Tibial artery (tissue), 4 donors: ENCODE results near the gene CAPZB.

ENCODE experiments used
- DNase-seq, 2 donors: peaks; one replicate each; pipeline ENCODE4 v3.0.0-alpha.2; 2019
- H3K27ac ChIP-seq, 2 donors: fragments of 200-600 bp; sonication (generic) in 1 of 2; 1 replicate in 1 of 2; 2 replicates in 1 of 2; pipeline ENCODE4 v1.5.1; 2018 to 2019; ENCODE audit warnings: mild to moderate bottlenecking in 1 of 2
- H3K27me3 ChIP-seq, 2 donors: fragments of 200-600 bp; sonication (generic) in 1 of 2; one replicate each; pipeline versions ENCODE4 v1.5.1 to v1.6.0; 2016 to 2019
- H3K36me3 ChIP-seq, 3 donors: fragments of 200-600 bp; sonication (generic) in 2 of 3; one replicate each; pipeline ENCODE4 v1.5.1; 2016 to 2019; ENCODE audit warnings: mild to moderate bottlenecking in 2 of 3
- H3K4me1 ChIP-seq, 4 donors: fragments of 200-600 bp; sonication (generic) in 2 of 4; 1 replicate in 3 of 4; 2 replicates in 1 of 4; pipeline ENCODE4 v1.5.1; 2016 to 2019
- H3K4me3 ChIP-seq, 2 donors: fragments of 200-600 bp; sonication (generic) in 1 of 2; 1 replicate in 1 of 2; 2 replicates in 1 of 2; pipeline ENCODE4 v1.5.1; 2018 to 2019; ENCODE audit warnings: mild to moderate bottlenecking in 2 of 2
- H3K9me3 ChIP-seq, 3 donors: fragments of 200-600 bp; sonication (generic) in 1 of 3; one replicate each; pipeline ENCODE4 v1.5.1; 2016 to 2019
- intact Hi-C: fragments of 100-400 bp; cut with DNase I; formaldehyde crosslinking; loops from one replicate; pipeline ENCODE4 v1.15.0; 2023; ENCODE audit warnings: low total_unique reads
- TF ChIP-seq, protein P1 (sequence below), 2 experiments: fragments of 200-600 bp in 1 of 2; fragments of 450-650 bp in 1 of 2; IDR thresholded peaks; one replicate each; pipeline ENCODE4 v1.5.1; 2017 to 2019; ENCODE audit warnings: antibody characterized with exemption in 2 of 2, mild to moderate bottlenecking in 1 of 2, moderate library complexity in 1 of 2

Gene CAPZB

DNA sequence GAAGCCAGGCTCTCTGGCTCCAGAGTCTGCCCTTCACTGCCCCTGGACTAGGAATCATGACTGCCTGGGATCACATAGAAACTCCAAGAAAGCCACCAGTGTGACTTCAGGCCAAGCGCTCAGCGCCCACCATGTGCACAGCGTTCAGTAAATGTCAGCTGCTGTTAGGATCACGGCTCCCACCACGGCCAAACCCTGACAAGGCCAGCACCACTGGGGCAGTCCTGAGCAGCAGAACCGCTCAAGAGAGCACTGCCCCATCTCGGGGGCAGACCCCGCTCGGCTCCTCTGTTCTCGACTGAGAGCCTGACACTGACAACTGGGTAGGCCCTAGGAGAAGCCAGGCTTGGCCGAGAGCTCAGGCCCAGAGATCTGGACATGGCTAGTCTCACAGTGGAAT is 10.0 kb downstream of the CAPZB start:
- Histone ChIP-seq H3K9me3 (no peaks in the 10 kb centered on the region), H3K4me1 (peaks cover 3 to 88% (median 59%) of the 10 kb centered on the region in 4 donors), H3K27me3 (no peaks in the 10 kb centered on the region), H3K36me3 (peaks cover 0 to 13% (median 5%) of the 10 kb centered on the region in 3 donors), H3K27ac (peak overlapping the region in 1 of 2 donors; percentile 3), H3K4me3 (no peak overlapping the region)
- intact Hi-C loops, result no loop called here
- no peak for DNase-seq
- TF ChIP-seq, protein P1, sequence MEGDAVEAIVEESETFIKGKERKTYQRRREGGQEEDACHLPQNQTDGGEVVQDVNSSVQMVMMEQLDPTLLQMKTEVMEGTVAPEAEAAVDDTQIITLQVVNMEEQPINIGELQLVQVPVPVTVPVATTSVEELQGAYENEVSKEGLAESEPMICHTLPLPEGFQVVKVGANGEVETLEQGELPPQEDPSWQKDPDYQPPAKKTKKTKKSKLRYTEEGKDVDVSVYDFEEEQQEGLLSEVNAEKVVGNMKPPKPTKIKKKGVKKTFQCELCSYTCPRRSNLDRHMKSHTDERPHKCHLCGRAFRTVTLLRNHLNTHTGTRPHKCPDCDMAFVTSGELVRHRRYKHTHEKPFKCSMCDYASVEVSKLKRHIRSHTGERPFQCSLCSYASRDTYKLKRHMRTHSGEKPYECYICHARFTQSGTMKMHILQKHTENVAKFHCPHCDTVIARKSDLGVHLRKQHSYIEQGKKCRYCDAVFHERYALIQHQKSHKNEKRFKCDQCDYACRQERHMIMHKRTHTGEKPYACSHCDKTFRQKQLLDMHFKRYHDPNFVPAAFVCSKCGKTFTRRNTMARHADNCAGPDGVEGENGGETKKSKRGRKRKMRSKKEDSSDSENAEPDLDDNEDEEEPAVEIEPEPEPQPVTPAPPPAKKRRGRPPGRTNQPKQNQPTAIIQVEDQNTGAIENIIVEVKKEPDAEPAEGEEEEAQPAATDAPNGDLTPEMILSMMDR (IDR thresholded peaks at IDR 0.05), result no peak

DNA sequence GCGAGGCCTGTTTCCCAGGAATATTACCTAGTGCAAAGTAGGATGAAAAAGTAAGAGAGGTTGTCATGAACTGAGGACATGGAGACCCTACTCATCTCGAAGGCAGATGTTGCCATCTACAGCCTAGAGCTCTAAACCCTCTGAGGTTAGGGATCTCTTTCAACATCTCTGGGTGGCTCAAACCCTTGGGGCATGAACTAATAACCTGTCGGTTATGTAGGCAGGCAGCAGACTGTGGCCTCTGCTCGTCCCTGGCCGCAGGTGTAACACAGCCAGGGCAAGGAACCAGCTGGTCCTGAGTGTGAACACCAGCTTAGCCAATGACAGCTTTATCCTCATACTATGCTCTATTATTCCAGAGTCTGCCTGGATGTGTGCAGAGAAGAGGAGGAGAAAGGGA is 13.2 kb downstream of the CAPZB start:
- H3K36me3 ChIP-seq, result peaks cover 0 to 10% (median 5%) of the 10 kb centered on the region in 3 donors
- intact Hi-C loops, result no loop called here
- no peak overlapping the region for H3K27ac ChIP-seq
- no peak overlapping the region for H3K4me3 ChIP-seq
- peaks cover 3 to 88% (median 56%) of the 10 kb centered on the region in 4 donors for H3K4me1 ChIP-seq
- no peak for DNase-seq
- H3K9me3 ChIP-seq, result no peaks in the 10 kb centered on the region
- TF ChIP-seq, protein P1 (IDR thresholded peaks at IDR 0.05), result no peak
- H3K27me3 ChIP-seq, result no peaks in the 10 kb centered on the region

DNA sequence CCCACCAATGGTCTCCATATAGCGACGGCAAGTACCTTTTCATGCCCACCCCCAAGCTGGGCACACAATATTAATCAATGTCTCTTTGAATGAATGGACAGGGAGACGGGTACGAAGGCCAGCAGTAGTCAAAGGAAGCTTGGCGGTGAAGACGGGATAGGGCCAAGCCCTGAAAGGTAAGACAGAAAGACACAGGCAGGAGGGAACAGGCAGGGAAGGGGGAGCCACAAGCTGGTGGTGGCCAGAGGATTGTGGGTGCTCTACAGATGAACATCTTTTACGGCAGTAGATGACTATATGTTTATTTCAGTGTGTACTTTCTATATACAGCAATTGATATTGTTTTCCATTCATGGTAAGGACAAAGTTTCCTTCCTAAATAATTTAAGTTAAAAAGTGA is 16.3 kb downstream of the CAPZB start:
- Histone ChIP-seq H3K27ac (peak overlapping the region; percentile 46 to 52), H3K27me3 (no peaks in the 10 kb centered on the region), H3K4me3 (no peak overlapping the region), H3K9me3 (no peaks in the 10 kb centered on the region), H3K4me1 (peaks cover 0 to 83% (median 52%) of the 10 kb centered on the region in 4 donors), H3K36me3 (peaks cover 0 to 6% (median 5%) of the 10 kb centered on the region in 3 donors)
- no peak for DNase-seq
- TF ChIP-seq, protein P1 (IDR thresholded peaks at IDR 0.05), result no peak
- intact Hi-C loops, result no loop called here

DNA sequence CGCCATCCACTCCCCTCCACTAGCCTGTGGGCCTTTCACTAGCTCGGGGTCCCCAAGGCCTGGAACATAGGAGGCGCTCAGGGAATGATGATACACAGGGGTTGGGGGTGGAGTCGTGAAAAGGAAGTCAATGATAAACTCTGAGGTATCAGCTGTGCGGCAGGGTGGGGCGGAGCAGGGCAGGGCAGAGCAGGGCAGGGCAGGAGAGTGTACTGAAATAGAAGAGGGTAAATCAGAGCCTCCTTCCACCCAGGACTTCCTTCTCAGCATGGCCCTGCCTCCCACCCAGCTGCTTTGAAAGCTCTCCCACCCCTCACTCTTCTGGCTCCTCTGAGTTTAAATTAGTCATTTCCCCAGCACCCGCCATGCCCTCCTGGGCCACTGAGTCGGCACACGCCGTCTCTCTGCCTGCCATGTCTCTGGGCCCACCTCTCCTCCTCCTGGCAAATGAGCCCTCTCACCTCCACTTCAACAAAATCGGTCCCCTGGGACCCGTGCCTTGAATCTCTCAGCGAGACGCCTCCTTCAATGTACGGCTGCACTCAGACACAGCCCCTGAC is 16.9 kb downstream of the CAPZB start:
- intact Hi-C loops, result no loop called here
- Histone ChIP-seq H3K4me3 (no peak overlapping the region), H3K27ac (peak overlapping the region; percentile 46 to 52), H3K4me1 (peaks cover 0 to 82% (median 52%) of the 10 kb centered on the region in 4 donors), H3K36me3 (peaks cover 0 to 6% (median 5%) of the 10 kb centered on the region in 3 donors), H3K9me3 (no peaks in the 10 kb centered on the region), H3K27me3 (no peaks in the 10 kb centered on the region)
- TF ChIP-seq, protein P1 (IDR thresholded peaks at IDR 0.05), result no peak
- no peak for DNase-seq

DNA sequence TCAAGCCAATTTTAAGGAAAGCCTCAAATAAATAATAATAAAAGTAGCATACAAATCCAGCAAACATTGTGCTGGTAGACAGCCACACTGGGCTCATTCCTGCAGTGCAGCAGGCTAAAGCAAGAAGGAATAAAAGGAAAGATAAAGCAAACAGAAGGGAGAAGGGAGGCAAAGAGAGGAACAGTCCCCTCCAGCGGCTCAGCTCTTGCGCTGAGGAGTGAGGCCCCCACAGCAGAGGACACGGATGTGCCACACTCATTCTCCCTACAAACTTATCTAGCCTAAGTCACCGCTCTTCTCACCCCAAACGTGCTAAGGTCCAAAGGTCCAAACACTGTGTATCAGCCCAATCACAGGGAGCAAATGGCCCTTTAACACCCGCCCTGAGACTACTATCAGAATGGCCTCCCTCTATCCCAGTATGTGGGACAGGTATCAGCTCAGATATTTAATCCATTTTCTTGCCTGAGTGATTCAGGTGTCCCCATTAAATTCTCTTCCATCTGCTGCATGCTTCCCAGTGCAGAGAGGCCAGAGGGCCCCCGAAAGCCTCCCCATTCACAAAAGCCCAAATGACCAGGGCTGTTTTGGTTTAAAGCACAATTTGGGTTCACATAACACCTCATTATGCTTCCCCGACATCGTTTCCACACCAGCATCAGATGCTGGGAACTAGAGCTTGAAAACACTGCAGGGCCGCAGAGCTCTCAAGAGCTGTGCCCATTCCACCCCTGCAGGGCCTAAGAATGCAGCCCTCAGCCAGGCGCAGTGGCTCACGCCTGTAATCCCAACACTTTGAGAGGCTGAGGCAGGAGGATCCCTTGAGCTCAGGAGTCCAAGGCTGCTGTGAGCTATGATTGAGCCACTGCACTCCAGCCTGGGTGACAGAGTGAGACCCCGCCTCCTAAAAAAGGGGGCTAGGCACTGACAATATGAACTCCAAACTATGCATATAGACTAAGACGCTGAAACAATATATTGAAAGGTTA is 17.8 kb downstream of the CAPZB start:
- peak overlapping the region; percentile 6 to 52 for H3K27ac ChIP-seq
- H3K27me3 ChIP-seq, result no peaks in the 10 kb centered on the region
- H3K4me3 ChIP-seq, result no peak overlapping the region
- no peak for DNase-seq
- intact Hi-C loops, result no loop called here
- H3K9me3 ChIP-seq, result no peaks in the 10 kb centered on the region
- H3K4me1 ChIP-seq, result peaks cover 0 to 85% (median 55%) of the 10 kb centered on the region in 4 donors
- TF ChIP-seq, protein P1 (IDR thresholded peaks at IDR 0.05), result no peak
- peaks cover 0 to 6% (median 0%) of the 10 kb centered on the region in 3 donors for H3K36me3 ChIP-seq
